GM10266 (cell line): ENCODE measurements around the gene HIVEP2.
A peak's percentile ranks its signal among the peaks of the same experiment; 100 is the strongest.

Experiments used
- DNase-seq: peaks from one replicate; pipeline ENCODE4 v3.0.0; 2012; ENCODE audit errors: extremely low spot score
- TF ChIP-seq, protein P1 (sequence below): IDR thresholded peaks from 2 replicates; pipeline ENCODE4 v1.5.1; 2012; ENCODE audit warnings: mild to moderate bottlenecking, low read depth; ENCODE audit not compliant: control insufficient read depth, insufficient read depth; ENCODE audit errors: missing control alignments

Gene HIVEP2

DNA sequence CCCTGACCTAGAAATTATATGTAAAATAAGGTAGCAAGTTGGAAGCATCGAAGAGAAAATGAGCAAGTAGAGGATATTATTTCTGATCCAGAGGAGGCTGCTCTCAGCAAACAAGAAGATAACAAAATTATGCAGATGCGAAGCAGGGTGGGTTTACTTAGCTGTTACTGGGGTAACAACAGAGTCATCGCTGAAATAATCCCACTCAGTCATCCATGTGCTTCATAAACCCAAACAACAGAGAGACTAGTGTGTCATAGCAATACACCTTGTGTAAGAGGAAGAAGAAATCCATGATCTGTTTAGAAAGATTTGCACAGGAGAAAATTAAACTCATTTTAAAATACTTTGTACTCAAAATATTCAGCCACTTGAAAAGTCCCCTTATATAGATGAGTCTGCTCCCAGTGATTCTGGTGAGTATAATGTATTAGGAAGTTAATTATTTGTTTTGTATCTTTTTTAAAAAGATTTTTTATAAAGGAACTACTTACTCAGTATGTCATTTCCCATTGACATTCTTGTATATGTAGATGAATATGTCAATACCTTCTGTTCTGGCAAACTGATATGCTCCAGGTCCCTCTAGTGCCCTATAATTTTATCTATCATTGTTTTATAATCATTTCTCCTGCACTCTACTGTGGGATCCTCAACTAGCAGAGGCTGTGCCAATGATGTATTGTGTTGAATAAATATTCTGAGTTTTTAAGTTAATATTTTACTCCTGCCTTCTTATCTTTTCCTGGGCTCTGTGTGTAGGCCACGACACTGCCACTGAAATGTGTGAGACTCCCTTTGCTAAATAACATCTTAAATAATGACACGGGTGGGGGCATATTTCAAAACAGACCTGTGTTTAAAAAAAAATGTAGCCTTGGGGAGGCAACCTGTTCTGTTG, 8.6 kb upstream of the HIVEP2 start:
- TF ChIP-seq, protein P1, sequence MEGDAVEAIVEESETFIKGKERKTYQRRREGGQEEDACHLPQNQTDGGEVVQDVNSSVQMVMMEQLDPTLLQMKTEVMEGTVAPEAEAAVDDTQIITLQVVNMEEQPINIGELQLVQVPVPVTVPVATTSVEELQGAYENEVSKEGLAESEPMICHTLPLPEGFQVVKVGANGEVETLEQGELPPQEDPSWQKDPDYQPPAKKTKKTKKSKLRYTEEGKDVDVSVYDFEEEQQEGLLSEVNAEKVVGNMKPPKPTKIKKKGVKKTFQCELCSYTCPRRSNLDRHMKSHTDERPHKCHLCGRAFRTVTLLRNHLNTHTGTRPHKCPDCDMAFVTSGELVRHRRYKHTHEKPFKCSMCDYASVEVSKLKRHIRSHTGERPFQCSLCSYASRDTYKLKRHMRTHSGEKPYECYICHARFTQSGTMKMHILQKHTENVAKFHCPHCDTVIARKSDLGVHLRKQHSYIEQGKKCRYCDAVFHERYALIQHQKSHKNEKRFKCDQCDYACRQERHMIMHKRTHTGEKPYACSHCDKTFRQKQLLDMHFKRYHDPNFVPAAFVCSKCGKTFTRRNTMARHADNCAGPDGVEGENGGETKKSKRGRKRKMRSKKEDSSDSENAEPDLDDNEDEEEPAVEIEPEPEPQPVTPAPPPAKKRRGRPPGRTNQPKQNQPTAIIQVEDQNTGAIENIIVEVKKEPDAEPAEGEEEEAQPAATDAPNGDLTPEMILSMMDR = no peak
- no peak for DNase-seq

DNA sequence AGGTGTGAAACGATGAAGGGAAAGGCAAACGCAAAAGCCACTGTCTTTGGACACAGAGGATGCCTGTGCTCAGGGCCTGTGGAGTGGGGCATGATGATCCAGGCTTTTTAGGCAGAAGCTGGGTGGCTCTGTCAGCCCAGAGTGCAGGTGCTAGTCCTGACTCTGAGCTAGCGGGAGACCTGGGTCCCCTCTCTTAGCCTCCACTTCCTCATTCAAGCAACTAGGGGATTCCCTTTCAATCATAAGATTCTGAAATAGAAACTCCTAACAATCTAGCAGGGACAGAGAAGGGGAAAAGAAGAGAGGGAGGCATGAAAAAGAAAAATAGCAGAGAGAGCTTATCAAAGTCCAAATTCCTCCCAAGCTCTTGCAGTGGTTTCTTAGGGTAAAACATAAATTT, 7.6 kb upstream of the HIVEP2 start:
- DNase-seq = peak; percentile 55
- TF ChIP-seq, protein P1 = no peak

DNA sequence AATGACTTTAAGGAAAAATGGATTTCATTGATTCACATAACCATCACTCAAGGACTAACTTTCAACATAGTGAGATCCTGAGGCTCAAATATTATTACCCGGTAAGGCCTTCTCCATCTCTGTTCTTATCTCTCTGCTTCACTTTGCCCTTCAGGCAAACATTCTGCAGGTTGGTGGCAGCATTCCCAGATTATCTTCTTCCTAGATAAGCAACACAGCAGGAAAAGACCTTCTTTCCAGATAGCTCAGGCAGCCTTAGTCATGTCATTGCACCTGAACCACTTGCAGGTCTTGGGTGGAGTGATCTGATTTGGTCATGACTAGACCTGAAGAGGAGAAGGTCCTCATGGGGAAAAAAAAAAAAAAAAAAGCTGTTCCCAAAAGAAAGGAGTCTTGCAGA, 5.3 kb upstream of the HIVEP2 start:
- TF ChIP-seq, protein P1 = no peak
- DNase-seq = no peak

DNA sequence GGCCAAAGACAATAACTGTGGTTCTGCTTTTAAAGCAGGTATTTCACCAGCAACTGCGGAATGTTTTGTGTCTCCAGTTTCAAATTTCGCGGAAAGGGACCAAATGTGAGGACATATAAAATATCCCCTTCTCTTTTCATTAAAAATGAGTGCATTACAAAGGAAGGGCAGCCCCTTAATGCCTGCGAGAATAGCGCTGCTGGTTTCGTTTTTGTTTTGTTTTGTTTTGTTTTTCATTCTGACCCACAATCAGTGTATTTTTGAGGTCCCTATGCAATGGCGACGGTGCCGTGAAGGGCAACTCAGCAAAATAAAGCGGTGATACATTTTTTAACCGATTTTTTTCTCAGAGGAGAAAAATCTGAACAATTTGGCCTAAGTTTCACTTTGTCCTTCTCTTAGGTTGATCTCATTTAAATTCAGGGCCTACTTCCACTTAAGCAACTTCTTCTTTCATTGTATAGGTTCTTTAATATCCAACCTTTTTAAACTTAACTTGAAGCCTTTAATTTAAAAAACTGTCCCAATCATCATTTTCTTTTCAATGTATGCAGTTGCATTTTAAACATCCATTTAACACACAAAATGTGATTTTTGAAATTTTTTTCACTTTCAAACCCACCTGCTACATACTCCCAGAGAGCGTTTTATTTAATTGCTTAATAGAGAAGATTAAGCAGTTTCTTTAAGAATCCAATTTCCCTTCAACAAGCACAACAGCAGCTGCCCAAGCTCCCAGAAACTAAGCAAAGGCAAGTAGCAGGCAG, 2.9 kb upstream of the HIVEP2 start:
- TF ChIP-seq, protein P1 = no peak
- peak; percentile 70 for DNase-seq

DNA sequence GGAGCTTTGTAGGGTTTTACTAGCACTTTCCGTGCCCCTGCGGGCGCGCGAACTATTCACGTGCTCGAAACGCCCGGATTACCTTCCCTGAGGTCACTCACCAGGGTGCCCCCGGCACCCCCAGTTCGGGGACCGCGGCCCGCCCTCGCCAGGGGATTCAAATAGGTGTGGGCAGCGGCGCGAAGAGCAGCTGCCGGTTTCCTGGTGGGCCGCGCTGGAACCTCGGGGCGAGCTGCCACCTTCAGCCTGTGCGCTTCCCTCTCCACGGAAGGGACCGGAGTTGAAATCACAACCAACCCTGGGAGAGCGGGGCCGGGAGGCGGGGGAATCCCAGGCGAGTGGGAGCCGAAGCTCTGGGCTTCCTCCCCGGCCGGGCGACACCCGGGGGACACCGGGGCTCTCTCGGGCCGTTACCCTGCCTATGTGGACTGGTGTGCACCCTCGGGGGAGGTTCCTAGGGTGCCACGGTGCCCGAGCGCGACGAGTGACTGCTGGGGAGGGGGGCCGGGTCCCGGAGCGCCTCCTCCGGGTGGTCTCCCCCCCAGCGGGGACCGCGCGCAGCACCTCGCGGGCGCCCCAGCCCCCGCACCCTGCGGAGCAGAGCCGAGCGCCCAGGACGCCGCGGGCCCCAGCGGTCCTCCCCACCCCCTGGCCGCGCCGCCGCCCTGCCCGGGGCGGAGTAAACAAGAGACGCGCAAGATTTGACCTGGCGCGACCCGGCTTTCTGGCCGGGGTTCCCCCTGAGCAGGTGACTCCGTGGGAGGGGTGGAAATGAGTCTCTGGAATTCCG, 2.1 kb upstream of the HIVEP2 start:
- DNase-seq = peak; percentile 88
- TF ChIP-seq, protein P1 = no peak

DNA sequence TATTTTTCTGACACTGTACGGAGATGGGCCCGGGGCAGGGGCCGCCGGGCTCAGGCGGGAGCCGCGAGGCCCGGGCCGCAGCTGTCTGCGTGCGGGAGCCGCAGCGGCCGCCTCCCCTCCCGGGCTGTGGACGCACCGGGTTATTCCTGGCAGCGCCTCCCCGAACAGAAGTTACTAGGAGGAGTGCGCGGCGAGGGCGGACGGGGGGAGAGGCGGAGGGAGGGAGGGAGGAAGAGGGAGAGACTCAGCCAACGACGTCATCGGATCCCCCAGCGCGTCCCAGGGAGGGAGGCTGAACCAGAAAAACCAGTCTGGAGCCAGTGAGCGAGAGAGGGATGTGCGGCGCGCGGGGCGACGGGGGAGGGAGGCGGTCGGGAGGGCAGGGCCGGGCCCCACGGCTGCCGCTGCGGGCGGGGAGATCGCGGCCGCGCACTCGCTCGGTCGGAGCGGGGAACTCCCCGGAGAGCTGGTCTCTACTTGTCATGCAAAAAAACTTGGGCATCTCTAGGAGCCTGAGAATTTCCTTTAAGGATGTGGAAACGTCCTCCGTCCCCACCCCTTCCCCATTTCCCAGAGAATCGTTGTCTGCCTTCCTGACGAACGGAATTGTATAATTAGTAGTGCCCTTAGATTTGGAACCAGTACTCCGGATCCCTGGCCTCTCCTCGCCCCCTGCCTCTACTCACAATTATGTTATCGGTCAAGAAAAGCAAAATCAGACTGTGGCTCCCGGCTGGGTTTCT, 1.4 kb upstream of the HIVEP2 start:
- TF ChIP-seq, protein P1 = no peak
- peak; percentile 88 for DNase-seq
